NT2/D1 (cell line): ENCODE data around the gene CRB2.
A peak's percentile ranks its signal among the peaks of the same experiment; 100 is the strongest.

ENCODE experiments used
- DNase-seq: peaks from one replicate; pipeline ENCODE4 v3.0.0-alpha.2; 2011; ENCODE audit warnings: low read depth, low spot score
- H3K27me3 ChIP-seq: 2 replicates; pipeline ENCODE4 v1.6.0; 2011; ENCODE audit warnings: mild to moderate bottlenecking; ENCODE audit not compliant: insufficient read length, insufficient read depth
- H3K36me3 ChIP-seq: 2 replicates; pipeline ENCODE4 v1.6.1; 2011; ENCODE audit warnings: mild to moderate bottlenecking, low read length, mixed read lengths; ENCODE audit not compliant: insufficient read depth, insufficient read length
- H3K4me1 ChIP-seq: 2 replicates; pipeline ENCODE4 v1.5.1; 2011; ENCODE audit not compliant: insufficient read depth, insufficient read length
- H3K4me3 ChIP-seq: 2 replicates; pipeline ENCODE4 v1.5.1; 2011; ENCODE audit warnings: low read depth; ENCODE audit not compliant: insufficient read length
- H3K9ac ChIP-seq: 2 replicates; pipeline ENCODE4 v1.6.0; 2011; ENCODE audit warnings: low read depth; ENCODE audit not compliant: insufficient read length
- H3K9me3 ChIP-seq: 2 replicates; pipeline ENCODE4 v1.5.1; 2011; ENCODE audit warnings: mild to moderate bottlenecking, low read length; ENCODE audit not compliant: insufficient read depth
- SUZ12 ChIP-seq: IDR thresholded peaks from 2 replicates; pipeline ENCODE4 v1.6.1; 2011; ENCODE audit not compliant: insufficient read length, insufficient read depth; ENCODE audit errors: extremely low read depth
- YY1 ChIP-seq: IDR thresholded peaks from 2 replicates; pipeline ENCODE4 v1.6.1; 2011; ENCODE audit not compliant: insufficient read length, insufficient read depth
- ZNF274 ChIP-seq: IDR thresholded peaks from 2 replicates; pipeline ENCODE4 v1.6.1; 2011; ENCODE audit warnings: mild to moderate bottlenecking, low read depth, low read length

Gene CRB2

DNA sequence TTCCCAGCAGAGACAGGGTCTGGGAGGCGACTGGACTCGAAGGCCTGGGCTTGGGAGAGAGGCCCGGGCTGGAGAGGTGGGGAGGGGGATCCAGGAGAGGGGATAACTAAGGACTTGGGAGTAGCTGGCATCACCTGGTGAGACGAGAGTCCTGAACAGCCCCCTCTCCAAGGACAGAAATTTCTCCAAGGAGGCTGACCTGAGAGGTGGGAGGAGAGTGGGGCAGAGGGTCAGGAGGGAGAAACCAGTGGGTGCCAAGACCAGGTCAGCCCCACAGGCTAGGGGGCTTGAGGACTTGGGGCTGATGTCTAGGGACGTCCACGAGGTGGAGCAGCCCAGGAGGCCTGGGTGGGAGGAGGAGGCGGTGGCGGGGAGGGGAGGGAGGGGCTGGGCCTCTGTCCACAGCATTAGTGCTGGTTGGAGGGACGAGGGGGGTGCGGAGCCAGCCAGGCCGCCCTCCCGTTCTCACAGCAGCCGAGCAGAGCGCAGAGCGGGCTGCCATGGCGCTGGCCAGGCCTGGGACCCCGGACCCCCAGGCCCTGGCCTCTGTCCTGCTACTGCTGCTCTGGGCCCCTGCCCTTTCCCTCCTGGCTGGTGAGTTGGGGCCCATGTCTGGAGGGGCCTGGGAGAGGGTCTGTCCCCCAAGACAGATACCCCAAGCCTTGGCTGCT lies at the start of gene CRB2:
CRB2 (plus strand) TSS at position 437 of the 671 bp plus-strand sequence; CDS start at position 501, 64 bp downstream.
- peak; percentile 80 for DNase-seq
- Histone ChIP-seq H3K4me3 (peak within 1 kb of the TSS; percentile 44), H3K9me3 (no peaks in the 10 kb centered on the region), H3K9ac (peak within 1 kb of the TSS; percentile 62), H3K36me3 (no peaks in the 10 kb centered on the region), H3K4me1 (peaks cover 25% of the 10 kb centered on the region), H3K27me3 (peaks cover 8% of the 10 kb centered on the region)
- TF ChIP-seq SUZ12 (no peak), ZNF274 (no peak), YY1 (no peak)

GRCh38 chr9:123309611-123310010 lies 46.4 kb upstream of the CRB2 start:
- Histone ChIP-seq H3K9me3 (no peaks in the 10 kb centered on the region), H3K36me3 (no peaks in the 10 kb centered on the region), H3K4me1 (peaks cover 11% of the 10 kb centered on the region), H3K9ac (no peak overlapping the region), H3K27me3 (no peaks in the 10 kb centered on the region), H3K4me3 (no peak overlapping the region)
- DNase-seq, result no peak
- TF ChIP-seq SUZ12 (no peak), YY1 (no peak), ZNF274 (no peak)

DNA sequence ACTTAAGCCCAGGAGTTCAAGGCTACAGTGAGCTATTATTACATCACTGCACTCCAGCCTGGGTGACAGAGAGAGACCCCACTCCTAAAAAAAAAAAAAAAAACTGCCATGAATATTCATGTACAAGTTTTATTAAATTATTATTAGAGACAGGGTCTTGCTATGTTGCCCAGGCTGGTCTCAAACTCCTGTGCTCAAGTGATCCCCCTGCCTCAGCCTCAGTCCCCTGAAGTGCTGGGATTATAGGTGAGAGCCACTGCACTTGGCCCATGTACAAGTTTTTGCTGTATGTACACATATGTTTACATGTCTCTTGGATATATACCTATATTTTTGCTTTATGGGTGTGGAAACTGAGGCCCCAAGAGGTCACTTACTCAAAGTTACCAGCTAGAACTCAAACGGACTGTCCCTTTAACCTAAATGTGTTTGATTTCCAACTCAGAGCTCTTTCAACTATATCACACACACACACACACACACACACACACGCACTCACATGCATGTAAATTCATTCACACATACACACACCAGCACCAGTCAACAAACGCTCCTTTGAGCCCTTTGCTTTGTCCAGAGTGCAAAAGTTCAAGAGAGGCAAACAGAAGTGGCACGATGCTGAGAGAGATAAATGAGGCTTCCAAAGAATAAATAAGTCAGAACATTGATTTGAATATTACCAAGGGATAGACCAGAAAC lies 45.3 kb upstream of the CRB2 start:
- TF ChIP-seq ZNF274 (no peak), YY1 (no peak), SUZ12 (no peak)
- H3K9me3 ChIP-seq, result no peaks in the 10 kb centered on the region
- H3K27me3 ChIP-seq, result no peaks in the 10 kb centered on the region
- H3K36me3 ChIP-seq, result no peaks in the 10 kb centered on the region
- H3K9ac ChIP-seq, result no peak overlapping the region
- H3K4me3 ChIP-seq, result no peak overlapping the region
- DNase-seq, result no peak
- peaks cover 5% of the 10 kb centered on the region for H3K4me1 ChIP-seq

GRCh38 chr9:123311250-123311752 lies 44.7 kb upstream of the CRB2 start:
- Histone ChIP-seq H3K4me1 (peaks cover 5% of the 10 kb centered on the region), H3K36me3 (no peaks in the 10 kb centered on the region), H3K9ac (no peak overlapping the region), H3K9me3 (no peaks in the 10 kb centered on the region), H3K27me3 (no peaks in the 10 kb centered on the region), H3K4me3 (no peak overlapping the region)
- TF ChIP-seq SUZ12 (no peak), YY1 (no peak)
- no peak for DNase-seq

DNA sequence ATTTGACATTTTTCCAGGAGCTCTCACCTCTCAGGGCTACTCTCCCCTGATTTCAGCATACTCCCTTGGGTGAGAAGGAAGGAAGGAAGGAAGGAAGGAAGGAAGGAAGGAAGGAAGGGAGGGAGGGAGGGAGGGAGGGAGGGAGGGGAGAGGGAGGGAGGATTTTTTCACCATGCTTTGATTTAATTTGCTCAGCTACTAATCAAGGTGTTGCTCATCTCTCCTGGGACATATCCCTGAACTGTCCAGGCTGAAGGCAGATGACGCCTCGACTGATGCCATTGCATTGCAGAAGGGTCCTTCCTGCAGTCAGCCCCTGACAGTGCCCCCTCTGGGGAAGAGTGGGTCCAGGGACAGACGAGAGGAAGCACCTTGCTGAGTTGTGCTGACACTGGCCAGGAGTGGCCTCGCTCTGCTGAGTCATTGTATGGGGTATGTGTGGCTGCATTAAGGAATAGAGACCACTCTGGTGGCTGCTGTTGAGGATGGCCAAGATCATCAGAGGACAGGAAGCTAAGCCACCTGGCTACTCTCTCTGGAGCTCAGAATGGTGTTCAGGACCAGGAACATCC lies 43.6 kb upstream of the CRB2 start:
- Histone ChIP-seq H3K27me3 (no peaks in the 10 kb centered on the region), H3K9ac (no peak overlapping the region), H3K4me1 (peaks cover 7% of the 10 kb centered on the region), H3K4me3 (no peak overlapping the region), H3K36me3 (no peaks in the 10 kb centered on the region), H3K9me3 (no peaks in the 10 kb centered on the region)
- TF ChIP-seq SUZ12 (no peak), ZNF274 (no peak), YY1 (no peak)
- DNase-seq, result no peak

DNA sequence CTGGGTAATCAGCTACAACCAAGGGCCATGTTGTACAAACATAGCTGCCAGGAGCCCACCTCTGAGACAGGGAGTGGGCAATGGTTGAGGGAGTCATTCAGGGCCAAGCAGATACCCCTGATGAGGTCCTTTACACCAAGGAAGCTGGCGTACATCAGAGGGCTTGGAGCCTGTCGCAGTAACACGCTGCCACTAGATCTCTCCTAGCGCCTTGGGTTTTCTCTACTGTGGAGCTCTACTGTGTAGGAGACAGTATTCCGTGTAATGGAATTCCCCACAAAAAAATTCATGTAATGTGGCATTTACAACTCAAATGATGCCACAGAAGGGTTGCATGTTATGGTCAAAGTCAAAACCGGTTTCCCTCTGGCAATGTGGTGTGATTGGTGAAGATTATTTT lies 41.4 kb upstream of the CRB2 start:
- Histone ChIP-seq H3K9ac (no peak overlapping the region), H3K36me3 (no peaks in the 10 kb centered on the region), H3K4me3 (no peak overlapping the region), H3K9me3 (no peaks in the 10 kb centered on the region), H3K27me3 (no peaks in the 10 kb centered on the region), H3K4me1 (peaks cover 7% of the 10 kb centered on the region)
- TF ChIP-seq ZNF274 (no peak), SUZ12 (no peak)
- no peak for DNase-seq

GRCh38 chr9:123315635-123316034 lies 40.4 kb upstream of the CRB2 start:
- H3K4me1 ChIP-seq, result peaks cover 7% of the 10 kb centered on the region
- DNase-seq, result no peak
- no peaks in the 10 kb centered on the region for H3K9me3 ChIP-seq
- no peak for TF ChIP-seq SUZ12
- no peak for TF ChIP-seq ZNF274
- no peak for TF ChIP-seq YY1
- H3K27me3 ChIP-seq, result no peaks in the 10 kb centered on the region
- no peaks in the 10 kb centered on the region for H3K36me3 ChIP-seq
- H3K4me3 ChIP-seq, result no peak overlapping the region
- no peak overlapping the region for H3K9ac ChIP-seq
